GM21786 (cell line): Measurements from ENCODE around the gene ENOX2.
"Not testable (repeated sequence)": the region's sequence is repeated elsewhere in the genome, so short reads cannot be mapped to it uniquely, and the experiment has no call there.

Experiments used
- ATAC-seq: cut with Tn5 transposase; IDR thresholded peaks from one replicate; pipeline ENCODE4 v1.9.1; 2021; ENCODE audit not compliant: unreplicated experiment

The ENOX2 gene

GRCh38 chrX:130902783-130903613 is at the start of gene ENOX2:
Gene ENOX2, minus strand, starts transcription at chrX:130903209. Its CDS starts 199,993 bp downstream, at chrX:130703216.
- ATAC-seq = peak; percentile 98

GRCh38 chrX:130952266-130953043 is 49.4 kb upstream of the ENOX2 start:
- ATAC-seq = peak; percentile 85

- no peak for ATAC-seq
Measured at GRCh38 chrX:130944230-130944629, 41.2 kb upstream of the ENOX2 start.

DNA sequence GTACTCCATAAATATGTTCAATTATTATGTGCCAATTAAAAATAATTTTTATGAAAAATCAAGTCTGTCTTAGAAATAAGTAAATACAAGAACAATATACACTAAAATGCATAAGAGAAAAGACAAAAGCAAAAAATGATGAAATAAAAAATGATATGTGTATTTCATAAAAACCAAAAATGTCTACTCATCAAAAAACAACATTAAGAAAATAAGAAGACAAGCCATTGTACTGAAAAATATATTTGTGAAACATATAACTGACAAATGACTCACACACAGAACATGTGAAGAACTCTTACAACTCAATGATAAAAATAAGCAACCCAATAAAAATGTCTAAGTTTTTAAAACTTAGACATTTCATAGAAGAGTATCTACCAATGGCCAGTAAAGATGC is 34.1 kb upstream of the ENOX2 start:
- ATAC-seq = no peak

DNA sequence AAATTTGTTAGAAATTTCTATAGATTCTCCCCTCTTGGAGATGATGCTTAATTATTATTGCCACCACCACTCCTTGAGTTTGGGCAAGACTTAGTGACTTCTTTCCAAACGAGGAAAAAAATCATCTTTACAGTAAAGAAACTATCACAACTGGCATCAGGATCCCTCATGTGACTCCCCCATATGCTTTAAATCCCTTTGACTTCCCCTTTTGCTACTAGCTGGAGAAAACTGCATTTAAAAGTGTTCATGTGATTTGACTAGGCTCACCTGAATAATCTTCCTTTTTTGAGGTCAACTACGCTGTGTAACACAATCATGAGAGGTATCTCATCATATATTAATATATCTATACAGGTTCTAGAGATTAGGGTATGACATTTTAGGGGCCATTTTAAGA is 30.3 kb upstream of the ENOX2 start:
- ATAC-seq = no peak

- not testable (repeated sequence) for ATAC-seq
Measured at GRCh38 chrX:130920405-130920804, 17.4 kb upstream of the ENOX2 start.

GRCh38 chrX:130919676-130920075 is 16.7 kb upstream of the ENOX2 start:
- ATAC-seq = not testable (repeated sequence)

DNA sequence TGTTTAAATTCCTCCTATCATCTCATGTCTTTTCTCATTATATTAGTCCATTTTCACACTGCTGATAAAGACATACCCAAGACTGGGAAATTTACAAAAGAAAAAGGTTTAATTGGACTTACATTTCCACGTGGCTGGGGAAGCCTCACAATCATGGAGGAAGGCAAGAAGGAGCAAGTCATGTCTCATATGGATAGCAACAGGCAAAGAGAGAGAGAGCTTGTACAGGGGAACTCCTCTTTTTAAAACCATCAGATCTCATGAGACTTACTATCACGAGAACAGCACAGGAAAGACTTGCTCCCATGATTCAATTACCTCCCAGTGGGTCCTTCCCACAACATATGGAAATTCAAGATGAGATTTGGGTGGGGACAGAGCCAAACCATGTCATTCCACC is 15.5 kb upstream of the ENOX2 start:
- not testable (repeated sequence) for ATAC-seq

- ATAC-seq = peak; percentile 65
Measured at GRCh38 chrX:130916636-130917422, 13.8 kb upstream of the ENOX2 start.

DNA sequence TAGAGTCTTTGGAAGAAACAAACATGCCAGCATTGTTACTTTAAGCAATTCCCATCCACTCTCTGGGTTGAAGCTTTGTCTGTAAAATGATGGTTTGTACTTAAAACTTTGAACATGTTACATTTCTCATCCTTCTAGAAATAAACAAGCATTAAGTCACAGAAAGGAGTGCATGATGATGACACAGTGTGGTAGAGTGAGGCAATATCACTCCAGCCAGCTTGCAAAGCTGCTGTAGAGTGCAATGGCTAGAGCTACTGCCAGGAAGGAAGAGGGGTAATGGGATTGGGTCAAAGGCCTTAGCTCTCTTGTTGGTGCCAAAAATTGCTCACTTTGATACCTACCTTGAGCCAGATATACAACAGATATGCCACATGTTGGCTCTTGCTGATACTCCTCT is 12.3 kb upstream of the ENOX2 start:
- no peak for ATAC-seq

- ATAC-seq = no peak
Measured at GRCh38 chrX:130909469-130910136, 6.6 kb upstream of the ENOX2 start.

GRCh38 chrX:130906776-130907175 is 3.8 kb upstream of the ENOX2 start:
- ATAC-seq = no peak

DNA sequence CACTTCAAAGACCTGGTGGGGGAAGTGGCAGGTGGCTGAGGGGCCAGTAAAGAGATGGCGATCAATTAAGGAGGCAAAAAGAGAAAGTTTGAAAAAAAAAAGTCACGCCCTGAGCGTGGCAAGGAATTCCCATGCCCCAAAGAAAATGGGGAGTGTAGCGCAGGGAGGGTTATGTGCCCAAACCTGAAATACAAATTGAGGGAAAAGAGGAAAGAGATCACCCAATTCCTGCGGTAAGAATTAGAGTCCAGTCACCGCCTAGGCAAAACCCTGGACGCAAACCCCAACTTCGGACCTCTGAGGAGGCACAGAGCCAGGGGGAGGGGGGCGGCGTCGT is 595 bp downstream of the ENOX2 start:
- no peak for ATAC-seq

- no peak for ATAC-seq
Measured at GRCh38 chrX:130896802-130897501, 6.1 kb downstream of the ENOX2 start.

- no peak for ATAC-seq
Measured at GRCh38 chrX:130896026-130896425, 7.0 kb downstream of the ENOX2 start.

- ATAC-seq = no peak
Measured at GRCh38 chrX:130895299-130895698, 7.7 kb downstream of the ENOX2 start.

- ATAC-seq = no peak
Measured at GRCh38 chrX:130893356-130894085, 9.5 kb downstream of the ENOX2 start.

DNA sequence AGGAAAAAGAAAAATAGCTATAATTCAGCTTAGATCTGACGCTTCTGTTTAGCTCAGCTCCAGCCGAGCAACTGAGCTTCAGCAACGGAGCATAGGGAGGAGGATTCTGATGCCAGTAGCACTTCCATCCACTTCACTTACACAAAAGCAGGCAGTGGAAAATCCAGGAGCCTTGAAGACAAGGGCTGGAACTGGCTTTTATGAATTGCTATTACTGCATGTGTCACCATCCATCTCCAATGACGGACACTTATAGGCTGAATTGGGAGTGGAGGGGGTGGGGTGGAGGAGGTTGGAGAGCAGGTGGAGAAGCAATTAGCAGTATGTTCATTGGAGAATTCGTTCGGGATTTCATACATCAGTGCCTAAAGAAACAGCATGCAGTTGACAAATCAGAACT is 15.6 kb downstream of the ENOX2 start:
- ATAC-seq = no peak

DNA sequence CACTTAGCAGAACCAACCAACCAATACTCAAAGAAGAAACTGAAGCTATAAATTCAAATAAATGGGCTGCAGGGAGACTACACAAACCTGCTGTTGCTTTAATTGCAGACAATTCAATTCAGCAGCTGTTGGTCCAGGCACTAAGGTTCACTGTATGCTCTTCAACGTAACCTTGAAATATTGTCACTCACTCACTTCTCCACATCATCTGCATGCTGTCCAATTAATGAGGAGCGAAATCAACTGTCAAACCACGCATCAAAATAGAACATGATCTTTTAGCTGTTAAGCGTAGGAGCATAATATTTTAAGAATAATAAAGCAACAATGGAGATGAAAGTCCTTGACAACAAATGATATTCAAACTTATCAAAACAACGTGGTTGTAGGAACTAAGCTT is 17.0 kb downstream of the ENOX2 start:
- no peak for ATAC-seq

DNA sequence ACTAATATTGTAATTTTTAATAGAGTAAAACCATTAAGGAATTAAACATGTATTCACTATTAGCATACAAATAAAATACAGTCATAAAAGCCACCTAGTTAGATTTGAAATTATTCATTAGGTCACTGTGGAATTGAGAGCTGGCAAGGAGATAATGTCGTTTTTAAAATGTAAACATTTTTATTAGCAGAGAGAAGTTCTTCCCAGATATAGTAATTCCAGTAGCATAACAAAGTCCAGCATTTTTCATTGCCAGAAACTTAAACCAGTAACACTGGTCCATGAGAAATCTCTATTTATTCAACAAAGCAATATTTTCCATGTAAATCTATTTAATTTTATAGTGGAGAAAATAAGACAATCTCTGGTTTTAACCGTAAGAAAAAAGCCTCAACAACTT is 17.5 kb downstream of the ENOX2 start:
- no peak for ATAC-seq
